Kidney capillary endothelial cell (primary cell): Measurements from ENCODE around the gene NPAS2.

Experiments used
- DNase-seq: peaks from one replicate; pipeline ENCODE4 v3.0.0-alpha.2; 2018; ENCODE audit warnings: low spot score

Gene NPAS2

GRCh38 chr2:100944617-100945432 is 124.9 kb downstream of the NPAS2 start:
- no peak for DNase-seq

- no peak for DNase-seq
Measured at GRCh38 chr2:100945433-100945740, 125.4 kb downstream of the NPAS2 start.

- no peak for DNase-seq
Measured at GRCh38 chr2:100945930-100946607, 126.1 kb downstream of the NPAS2 start.

GRCh38 chr2:100948942-100949811 is 129.2 kb downstream of the NPAS2 start:
- no peak for DNase-seq

- DNase-seq, result no peak
Measured at GRCh38 chr2:100952512-100952911, 132.6 kb downstream of the NPAS2 start.

GRCh38 chr2:100953406-100954043 is 133.6 kb downstream of the NPAS2 start:
- no peak for DNase-seq

GRCh38 chr2:100954044-100954420 is 134.1 kb downstream of the NPAS2 start:
- no peak for DNase-seq

- DNase-seq, result no peak
Measured at GRCh38 chr2:100955226-100955625, 135.3 kb downstream of the NPAS2 start.

GRCh38 chr2:100956081-100956480 is 136.1 kb downstream of the NPAS2 start:
- DNase-seq, result no peak

GRCh38 chr2:100957996-100958653 is 138.2 kb downstream of the NPAS2 start:
- DNase-seq, result no peak

- DNase-seq, result peak; percentile 16
Measured at GRCh38 chr2:100959225-100959880, 139.4 kb downstream of the NPAS2 start.

- no peak for DNase-seq
Measured at GRCh38 chr2:100960688-100961087, 140.7 kb downstream of the NPAS2 start.

- no peak for DNase-seq
Measured at GRCh38 chr2:100962366-100963025, 142.6 kb downstream of the NPAS2 start.

GRCh38 chr2:100963026-100963375 is 143.1 kb downstream of the NPAS2 start:
- DNase-seq, result no peak

GRCh38 chr2:100964222-100964621 is 144.3 kb downstream of the NPAS2 start:
- DNase-seq, result no peak

GRCh38 chr2:100964681-100965169 is 144.8 kb downstream of the NPAS2 start:
- DNase-seq, result no peak

GRCh38 chr2:100965596-100965995 is 145.7 kb downstream of the NPAS2 start:
- DNase-seq, result no peak

GRCh38 chr2:100967716-100968115 is 147.8 kb downstream of the NPAS2 start:
- DNase-seq, result no peak

GRCh38 chr2:100968146-100969145 is 148.5 kb downstream of the NPAS2 start:
- DNase-seq, result no peak
